ENCODE measurements around the gene KIF3A.

KIF3A gene

GRCh38 chr5:132736853-132737833 lies at the start of gene KIF3A:
KIF3A (minus strand) TSS chr5:132737546; CDS start chr5:132737419, 127 bp downstream.
- peak; percentile 92 for DNase-seq

DNA sequence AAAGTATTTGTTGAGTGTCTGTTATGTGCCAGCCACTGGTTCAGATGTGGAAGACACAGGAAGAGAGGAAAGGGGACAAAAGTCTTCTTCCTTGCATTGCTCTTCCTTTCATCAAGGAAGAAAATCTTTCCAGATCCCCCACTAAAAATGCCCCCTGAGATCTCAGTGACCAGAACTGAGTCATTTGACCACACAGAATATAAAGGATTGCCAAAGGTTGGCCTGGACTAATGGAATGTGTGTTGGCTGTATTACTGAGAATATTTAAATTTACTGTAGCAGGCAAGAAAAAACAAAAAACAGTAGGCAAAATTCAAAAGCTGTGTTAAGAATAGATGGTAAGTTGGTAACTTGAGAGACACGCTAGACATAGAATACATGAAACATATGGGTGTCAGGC lies 49.7 kb upstream of the KIF3A start:
- DNase-seq: no peak

DNA sequence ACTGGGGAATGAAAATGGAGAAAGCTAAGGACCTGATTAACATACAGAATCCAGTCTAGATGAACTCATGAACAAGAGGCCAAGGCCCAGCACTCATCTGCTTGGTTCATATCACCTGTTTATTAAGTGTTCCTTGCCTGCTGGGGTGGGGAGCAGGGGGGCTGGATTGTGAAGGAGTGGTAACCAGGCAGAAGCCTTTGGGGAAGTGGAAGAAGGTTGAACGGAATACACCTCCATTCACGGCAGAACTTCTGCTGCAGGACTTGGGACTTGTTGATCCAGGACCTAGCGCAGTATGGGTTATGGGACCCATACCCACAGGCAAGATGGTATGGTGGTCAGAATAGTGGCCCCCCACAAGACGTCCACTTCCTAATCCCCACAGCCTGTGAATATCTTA lies 48.5 kb upstream of the KIF3A start:
- no peak for DNase-seq

GRCh38 chr5:132785365-132785764 lies 48.0 kb upstream of the KIF3A start:
- no peak for DNase-seq

DNA sequence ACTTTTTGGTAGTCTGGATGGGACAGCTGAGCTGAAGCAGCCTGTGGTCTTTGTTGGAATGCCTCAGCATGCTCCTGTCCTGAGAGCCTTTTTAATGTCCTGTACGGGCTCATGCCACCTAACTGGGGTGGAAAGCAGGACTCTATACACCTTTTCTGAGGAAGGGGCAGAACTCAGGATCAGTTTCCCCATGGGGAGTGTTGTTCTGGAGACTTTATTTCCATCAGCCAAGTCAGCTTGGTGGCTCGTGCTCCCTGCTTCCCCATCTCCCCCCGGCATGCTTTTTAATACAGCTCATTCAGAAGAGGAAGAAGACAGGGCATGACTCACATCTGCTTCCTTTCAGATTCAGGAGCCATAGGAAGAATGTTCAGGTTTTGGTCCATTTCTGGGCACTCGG lies 44.8 kb upstream of the KIF3A start:
- no peak for DNase-seq

- DNase-seq: no peak
These were observed 43.7 kb upstream of the KIF3A start for GRCh38 chr5:132781029-132781428.

- no peak for DNase-seq
These were observed 43.2 kb upstream of the KIF3A start for GRCh38 chr5:132780577-132780976.

GRCh38 chr5:132779961-132780360 lies 42.6 kb upstream of the KIF3A start:
- no peak for DNase-seq

GRCh38 chr5:132778856-132779255 lies 41.5 kb upstream of the KIF3A start:
- DNase-seq: no peak

DNA sequence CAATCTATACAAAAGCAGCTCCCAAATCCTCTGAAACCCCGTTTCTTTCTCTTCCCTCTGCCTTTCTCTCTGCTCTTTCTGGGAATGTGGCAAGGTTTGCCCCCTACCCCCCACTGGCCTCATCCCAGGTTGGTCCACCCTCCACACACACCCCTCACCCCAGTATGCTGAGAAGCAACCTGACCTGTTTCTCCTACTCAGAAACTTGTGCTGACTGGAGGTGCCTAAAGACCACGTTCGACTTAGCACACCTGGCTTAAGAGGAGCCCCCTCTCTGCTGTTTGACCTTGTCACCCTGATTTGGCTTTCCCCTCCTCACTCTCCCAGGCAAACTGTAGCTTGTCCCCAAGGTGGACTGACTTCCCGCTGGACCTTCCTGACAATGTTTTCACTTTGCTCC lies 40.8 kb upstream of the KIF3A start:
- DNase-seq: no peak

DNA sequence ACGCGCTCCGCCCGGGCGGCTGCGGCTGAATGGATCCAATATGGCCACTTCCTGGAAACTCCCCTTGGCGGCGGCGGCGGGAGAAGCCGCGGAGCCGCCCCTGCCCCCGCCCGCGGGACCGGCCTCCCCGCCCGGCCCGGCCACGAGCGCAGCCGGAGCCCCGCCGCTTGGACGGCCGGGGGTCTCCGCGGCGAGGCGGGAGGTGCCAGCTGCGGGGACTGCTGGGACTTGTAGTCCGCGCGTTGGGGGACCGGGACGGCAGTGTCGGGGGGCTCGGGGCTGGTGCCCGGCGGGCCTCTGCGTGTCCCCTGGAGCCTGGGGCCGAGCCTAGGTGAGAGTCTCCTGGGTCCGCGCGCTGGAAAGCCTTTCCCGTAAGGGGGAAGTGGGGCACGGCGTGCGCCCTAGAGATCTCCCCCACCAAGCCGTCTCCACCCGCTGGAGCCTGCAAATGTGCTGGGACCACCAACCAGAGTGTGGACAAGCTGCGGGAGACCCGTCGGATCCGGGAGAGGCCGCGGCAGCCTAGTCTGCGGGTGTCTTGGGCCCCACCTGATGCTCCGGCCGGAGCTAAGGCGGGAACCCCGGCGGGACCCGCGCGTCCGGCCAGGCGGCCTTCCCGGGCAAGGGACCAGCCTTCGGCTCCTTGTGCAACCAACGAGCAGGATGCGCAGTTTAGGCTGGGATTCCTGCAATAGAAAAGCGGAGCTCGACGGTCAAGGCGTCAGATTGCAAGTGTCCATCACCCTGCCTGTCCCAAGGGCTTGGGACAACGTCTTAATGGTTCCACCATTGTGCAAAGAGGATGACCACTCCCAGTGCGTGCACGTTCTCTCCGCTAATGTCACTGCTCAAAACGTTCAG lies 40.1 kb upstream of the KIF3A start, which contains the start of gene SEPTIN8:
TSS of gene SEPTIN8 (minus strand) at position 31 of the 861 bp plus-strand sequence. CDS start 102 bp downstream, outside the sequence.
- no peak for DNase-seq

DNA sequence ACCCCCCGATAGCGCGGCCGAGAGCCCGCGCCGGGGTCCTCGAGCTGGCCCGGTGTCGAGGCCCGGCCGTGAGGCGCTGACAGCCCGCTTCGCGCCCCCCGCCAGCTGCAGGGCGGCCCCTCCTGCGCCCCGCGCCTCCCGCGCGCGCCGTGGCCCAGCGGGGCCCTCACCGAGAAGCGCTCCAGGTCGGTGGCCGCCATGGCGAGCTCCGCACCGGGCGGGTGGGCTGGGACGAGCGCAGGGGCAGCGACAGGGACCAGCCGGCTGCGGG lies 39.5 kb upstream of the KIF3A start:
- DNase-seq: no peak

GRCh38 chr5:132776131-132776937 lies 39.0 kb upstream of the KIF3A start:
- DNase-seq: peak; percentile 41

DNA sequence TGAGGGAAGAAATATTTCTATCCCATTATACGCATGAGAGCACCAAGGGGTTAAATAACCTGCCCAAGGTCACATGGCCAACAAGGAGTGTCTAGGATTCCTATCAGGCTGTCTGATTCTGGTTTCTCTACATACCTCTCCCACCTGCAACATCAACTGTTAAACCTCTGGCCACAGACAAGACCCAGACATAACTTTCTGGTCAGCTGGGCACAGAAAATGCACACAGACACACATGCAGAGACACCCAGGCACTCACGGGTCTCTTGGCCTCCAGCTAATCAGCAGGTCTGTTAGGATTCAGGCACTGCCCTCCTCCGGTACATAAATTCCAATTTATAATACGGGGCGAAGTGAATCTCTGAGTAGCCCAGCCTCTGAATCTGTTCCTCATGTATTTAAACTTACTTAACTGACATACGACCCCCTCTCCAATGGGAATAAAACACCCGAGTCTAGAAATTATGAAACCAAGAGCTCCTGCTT lies 38.2 kb upstream of the KIF3A start:
- no peak for DNase-seq

DNA sequence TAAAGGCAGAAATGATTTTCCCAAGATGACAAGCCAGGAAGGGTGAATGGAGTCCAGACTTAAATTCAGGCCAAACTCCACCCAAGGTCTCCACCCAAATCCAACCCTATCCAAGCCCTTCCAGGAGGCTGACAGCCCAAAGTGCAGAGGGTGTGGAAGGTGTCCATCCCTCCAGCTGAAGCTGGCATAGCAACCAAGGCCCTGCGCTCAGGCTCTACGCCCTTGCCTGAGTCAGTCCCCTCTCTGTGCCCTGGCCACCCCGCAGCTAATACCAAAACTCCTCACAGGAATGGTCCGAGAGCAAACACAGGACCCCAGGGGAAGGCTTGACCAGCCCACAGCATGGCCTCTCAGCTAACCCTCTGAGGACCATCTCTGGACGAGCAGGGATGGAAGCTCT lies 37.5 kb upstream of the KIF3A start:
- DNase-seq: no peak

- DNase-seq: no peak
These were observed 37.1 kb upstream of the KIF3A start for GRCh38 chr5:132774406-132774805.

GRCh38 chr5:132773601-132774355 lies 36.4 kb upstream of the KIF3A start:
- DNase-seq: no peak

- no peak for DNase-seq
These were observed 35.8 kb upstream of the KIF3A start for GRCh38 chr5:132773114-132773513.

GRCh38 chr5:132772291-132773070 lies 35.1 kb upstream of the KIF3A start:
- no peak for DNase-seq

- no peak for DNase-seq
These were observed 34.2 kb upstream of the KIF3A start for GRCh38 chr5:132771503-132771998.
